RWPE1 (cell line): ENCODE results near the gene SSTR1.

Experiments
- CTCF ChIA-PET: fragments of 350-600 bp; sonication (Branson Sonifier 250); formaldehyde crosslinking; extraction: SDS; loops from one replicate; lab custom pipeline; 2021; lab: Yijun Ruan, JAX
- POLR2A ChIA-PET: fragments of 400-600 bp; formaldehyde crosslinking; extraction: SDS; loops from one replicate; lab custom pipeline; 2020; ENCODE audit warnings: antibody characterized with exemption; ENCODE audit not compliant: low non-redundant PET; lab: Yijun Ruan, JAX
- DNase-seq: peaks from one replicate; pipeline ENCODE4 v3.0.0; 2012; ENCODE audit warnings: low spot score
- H3K27ac ChIP-seq: fragments of 450-650 bp; 2 replicates; pipeline ENCODE4 v1.5.1; 2017
- TF ChIP-seq, protein P1 (sequence below): fragments of 450-650 bp; conservative IDR thresholded peaks from 2 replicates; pipeline ENCODE4 v1.5.1; 2017; ENCODE audit warnings: low read depth, mild to moderate bottlenecking

Gene SSTR1

DNA sequence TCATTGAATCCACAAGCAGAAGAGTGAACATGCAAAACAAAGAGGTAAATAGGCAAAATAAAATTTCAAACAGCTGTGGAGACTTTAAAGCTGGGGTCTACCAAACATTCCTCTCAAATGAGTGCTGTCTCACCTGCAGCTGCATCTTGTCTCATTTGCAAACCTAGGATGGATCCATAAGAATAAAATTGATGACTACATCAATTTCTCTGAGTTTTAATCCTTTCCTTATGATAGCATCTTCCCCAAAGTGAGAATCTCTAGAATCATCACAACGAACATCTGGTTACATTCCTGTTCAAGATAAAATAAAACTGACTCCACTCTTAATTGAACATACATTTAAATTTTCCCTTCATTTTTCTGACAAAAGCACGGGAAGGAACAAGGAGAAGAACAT lies 18.2 kb downstream of the SSTR1 start:
- ChIA-PET CTCF (no interaction called here), POLR2A (no interaction called here)
- no peak for DNase-seq
- H3K27ac ChIP-seq = no peak overlapping the region
- TF ChIP-seq, protein P1, sequence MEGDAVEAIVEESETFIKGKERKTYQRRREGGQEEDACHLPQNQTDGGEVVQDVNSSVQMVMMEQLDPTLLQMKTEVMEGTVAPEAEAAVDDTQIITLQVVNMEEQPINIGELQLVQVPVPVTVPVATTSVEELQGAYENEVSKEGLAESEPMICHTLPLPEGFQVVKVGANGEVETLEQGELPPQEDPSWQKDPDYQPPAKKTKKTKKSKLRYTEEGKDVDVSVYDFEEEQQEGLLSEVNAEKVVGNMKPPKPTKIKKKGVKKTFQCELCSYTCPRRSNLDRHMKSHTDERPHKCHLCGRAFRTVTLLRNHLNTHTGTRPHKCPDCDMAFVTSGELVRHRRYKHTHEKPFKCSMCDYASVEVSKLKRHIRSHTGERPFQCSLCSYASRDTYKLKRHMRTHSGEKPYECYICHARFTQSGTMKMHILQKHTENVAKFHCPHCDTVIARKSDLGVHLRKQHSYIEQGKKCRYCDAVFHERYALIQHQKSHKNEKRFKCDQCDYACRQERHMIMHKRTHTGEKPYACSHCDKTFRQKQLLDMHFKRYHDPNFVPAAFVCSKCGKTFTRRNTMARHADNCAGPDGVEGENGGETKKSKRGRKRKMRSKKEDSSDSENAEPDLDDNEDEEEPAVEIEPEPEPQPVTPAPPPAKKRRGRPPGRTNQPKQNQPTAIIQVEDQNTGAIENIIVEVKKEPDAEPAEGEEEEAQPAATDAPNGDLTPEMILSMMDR = no peak

DNA sequence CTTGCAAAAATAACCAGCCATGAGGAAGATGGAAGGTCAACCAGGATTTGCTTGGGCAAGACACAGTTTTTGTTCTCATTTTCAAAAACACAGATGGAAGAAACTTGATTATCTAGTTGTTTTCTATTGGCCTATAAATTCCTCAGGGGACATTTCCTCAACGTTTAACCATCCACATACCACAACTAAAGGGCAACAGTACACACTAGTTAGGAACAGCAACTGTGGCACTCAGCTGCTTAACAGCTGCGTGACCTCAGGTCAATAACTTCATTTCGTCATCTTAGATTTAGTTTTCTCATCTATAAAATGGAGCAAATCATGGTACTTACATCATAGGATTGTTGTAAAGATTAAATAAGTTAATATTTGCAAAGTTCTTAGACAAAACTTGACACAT lies 18.7 kb downstream of the SSTR1 start:
- DNase-seq = no peak
- ChIA-PET CTCF (no interaction called here), POLR2A (no interaction called here)
- H3K27ac ChIP-seq = no peak overlapping the region
- TF ChIP-seq, protein P1 = no peak

DNA sequence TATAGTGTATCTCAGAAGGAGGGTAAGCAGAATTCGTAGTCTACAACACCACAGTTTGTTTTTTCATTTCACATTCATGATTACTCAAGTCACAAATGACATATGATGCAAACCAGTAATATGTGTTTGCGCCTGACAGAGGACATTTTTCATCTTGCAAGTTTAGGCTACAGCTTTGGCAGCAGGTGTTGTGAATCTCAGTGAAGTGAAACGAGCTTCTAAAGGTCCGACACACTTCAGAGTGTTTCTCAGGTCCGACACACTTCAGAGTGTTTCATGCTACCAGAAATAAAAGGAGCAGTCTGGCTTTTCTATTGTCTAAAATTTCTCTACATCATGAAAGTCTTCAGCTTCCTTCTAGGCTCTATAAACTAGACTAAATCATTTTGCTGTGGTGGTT lies 25.5 kb downstream of the SSTR1 start:
- no peak overlapping the region for H3K27ac ChIP-seq
- DNase-seq = no peak
- CTCF ChIA-PET = no interaction called here

DNA sequence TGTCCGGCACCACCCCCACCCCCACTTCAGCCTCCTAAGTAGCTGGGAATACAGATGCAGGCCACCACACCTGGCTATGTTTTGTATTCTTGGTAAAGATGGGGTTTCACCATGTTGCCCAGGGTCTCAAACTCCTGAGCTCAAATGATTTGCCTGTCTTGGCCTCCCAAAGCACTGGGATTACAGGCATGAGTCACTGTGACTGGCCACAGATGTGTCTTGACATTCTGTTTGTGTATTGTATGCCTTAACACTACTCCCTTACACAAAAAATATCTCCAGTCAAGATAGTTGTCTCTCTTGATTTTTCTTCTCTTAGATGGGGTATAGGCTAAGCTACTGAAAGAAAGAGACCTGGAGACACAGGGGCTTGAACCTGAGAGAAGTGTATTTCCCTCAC lies 30.6 kb downstream of the SSTR1 start:
- CTCF ChIA-PET = no interaction called here
- POLR2A ChIA-PET = no interaction called here
- no peak overlapping the region for H3K27ac ChIP-seq
- DNase-seq = no peak
- TF ChIP-seq, protein P1 = no peak

More for the DNA sequence above, 25.5 kb downstream of the SSTR1 start:
- POLR2A ChIA-PET = no interaction called here
- TF ChIP-seq, protein P1 = no peak

DNA sequence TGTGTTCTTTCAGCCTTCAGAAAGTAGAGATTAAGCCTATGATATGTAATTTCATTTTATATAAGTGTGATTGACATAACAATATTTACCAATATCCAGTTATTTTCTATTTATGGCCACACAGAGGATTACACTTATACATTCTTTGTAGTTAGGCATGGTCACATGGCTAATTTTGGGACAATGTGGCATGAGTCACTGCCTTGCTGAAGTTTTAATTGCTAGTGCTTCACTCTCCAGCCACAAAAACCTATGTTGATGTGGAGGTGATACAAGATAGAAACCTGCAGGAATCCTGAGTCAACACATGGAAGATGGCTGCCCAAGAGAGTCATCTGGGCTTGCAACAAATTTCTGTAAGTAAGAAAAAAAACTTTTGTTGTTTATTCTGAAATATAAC lies 31.2 kb downstream of the SSTR1 start:
- POLR2A ChIA-PET = no interaction called here
- no peak overlapping the region for H3K27ac ChIP-seq
- CTCF ChIA-PET = no interaction called here
- DNase-seq = no peak
- TF ChIP-seq, protein P1 = no peak

DNA sequence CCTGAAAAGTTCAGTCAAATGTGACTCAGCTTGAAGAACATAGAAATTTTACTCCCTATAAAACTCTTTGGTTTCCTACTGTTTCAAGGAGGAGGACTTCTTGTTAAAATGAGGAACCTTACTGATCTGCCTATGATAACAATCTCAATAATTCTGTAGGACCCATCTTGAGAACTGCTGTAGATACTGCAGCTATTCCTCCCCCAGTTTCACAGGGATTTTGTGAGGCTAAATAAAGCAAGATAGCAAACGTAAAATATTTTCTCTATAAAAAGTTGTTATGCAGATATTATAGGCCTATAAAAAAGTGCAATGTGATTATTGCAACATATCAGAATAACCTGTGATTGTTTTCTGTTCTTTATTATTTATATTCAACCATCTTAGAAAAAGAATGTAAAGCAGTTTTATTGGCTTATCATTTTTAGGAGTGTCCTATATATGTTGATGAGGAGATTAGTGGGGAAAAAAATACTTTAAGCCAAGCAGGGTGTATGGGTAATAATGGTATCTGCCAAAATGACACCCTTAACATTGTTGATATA lies 36.1 kb downstream of the SSTR1 start:
- no peak overlapping the region for H3K27ac ChIP-seq
- CTCF ChIA-PET = interaction anchor here (0.7 kb wide), 1 partner anchor 9 kb away, joined by 3 read pairs; no protein-coding TSS in a partner anchor
- POLR2A ChIA-PET = no interaction called here
- TF ChIP-seq, protein P1 = no peak
- no peak for DNase-seq
